Testis (tissue), 3 donors: ENCODE data around the gene SLC4A4. TPM values are rescaled to one million over a fixed set of nuclear protein-coding genes. Genes with fewer than 3 reads are reported as not detected.

Experiments used
- DNase-seq: peaks from one replicate; pipeline ENCODE4 v3.0.0-alpha.2; 2019
- H3K27ac ChIP-seq, 2 donors: fragments of 200-600 bp; sonication (generic); one replicate each; pipeline ENCODE4 v1.5.1; 2019
- H3K27me3 ChIP-seq: fragments of 200-600 bp; sonication (generic); one replicate; pipeline ENCODE4 v1.5.1; 2019
- H3K36me3 ChIP-seq: fragments of 200-600 bp; sonication (generic); one replicate; pipeline ENCODE4 v1.5.1; 2017; ENCODE audit warnings: low read depth; ENCODE audit errors: missing control alignments
- H3K4me1 ChIP-seq: fragments of 200-600 bp; sonication (generic); one replicate; pipeline ENCODE4 v1.5.1; 2019
- H3K4me3 ChIP-seq, 2 donors: fragments of 200-600 bp; sonication (generic); one replicate each; pipeline ENCODE4 v1.5.1; 2017 to 2019
- H3K9me3 ChIP-seq: fragments of 200-600 bp; sonication (generic); one replicate; pipeline ENCODE4 v1.5.1; 2017
- POLR2A ChIP-seq: fragments of 450-650 bp; IDR thresholded peaks from one replicate; pipeline ENCODE4 v1.6.1; 2017; ENCODE audit warnings: antibody characterized with exemption, mild to moderate bottlenecking, moderate library complexity
- WGBS, 2 donors: methylation state at CpG; one replicate each; pipeline ENCODE4 v1.1.5; 2018; 5-methylcytosine and 5-hydroxymethylcytosine counted together
- intact Hi-C: fragments of 100-400 bp; cut with DNase I; formaldehyde crosslinking; loops from one replicate; pipeline ENCODE4 v1.15.1; 2023; ENCODE audit warnings: low total_unique reads
- polyA plus RNA-seq: library from polyadenylated mRNA; stranded (reverse); fragments of 350-450 nt; fragmentation: Illumina TruSeq; extraction: RNeasy Lipid Tissue Mini Kit (QIAGEN cat#74804); gene quantifications from one replicate; pipeline ENCODE4 v1.2.3, GENCODE V29; 2014; ENCODE audit warnings: low read depth, low replicate concordance; ENCODE audit not compliant: insufficient read depth
- total RNA-seq, 2 donors: library from RNA; depleted of rRNA; stranded (reverse); fragments of >200 nt; gene quantifications; one replicate each; pipeline ENCODE4 v1.2.3, GENCODE V29; 2016
- TF ChIP-seq, protein P1 (sequence below), 3 experiments: fragments of 450-650 bp in 2 of 3; fragments of 200-600 bp in 1 of 3; sonication (generic) in 1 of 3; IDR thresholded peaks; one replicate each; pipeline ENCODE4 v1.5.1; 2016 to 2019; ENCODE audit warnings: antibody characterized with exemption in 3 of 3, mild to moderate bottlenecking in 2 of 3, moderate library complexity in 1 of 3

SLC4A4 gene
- total and polyA plus RNA-seq, 3 donors from 2014 or later: 1.7 to 2.9 (median 2.2) TPM

GRCh38 chr4:71592793-71593192 is 254.0 kb downstream of the SLC4A4 start:
- H3K36me3 ChIP-seq: no peaks in the 10 kb centered on the region
- WGBS, 2 donors: 36% methylated on average over 1 of the region's 1 CpG
- TF ChIP-seq POLR2A: no peak
- TF ChIP-seq, protein P1, sequence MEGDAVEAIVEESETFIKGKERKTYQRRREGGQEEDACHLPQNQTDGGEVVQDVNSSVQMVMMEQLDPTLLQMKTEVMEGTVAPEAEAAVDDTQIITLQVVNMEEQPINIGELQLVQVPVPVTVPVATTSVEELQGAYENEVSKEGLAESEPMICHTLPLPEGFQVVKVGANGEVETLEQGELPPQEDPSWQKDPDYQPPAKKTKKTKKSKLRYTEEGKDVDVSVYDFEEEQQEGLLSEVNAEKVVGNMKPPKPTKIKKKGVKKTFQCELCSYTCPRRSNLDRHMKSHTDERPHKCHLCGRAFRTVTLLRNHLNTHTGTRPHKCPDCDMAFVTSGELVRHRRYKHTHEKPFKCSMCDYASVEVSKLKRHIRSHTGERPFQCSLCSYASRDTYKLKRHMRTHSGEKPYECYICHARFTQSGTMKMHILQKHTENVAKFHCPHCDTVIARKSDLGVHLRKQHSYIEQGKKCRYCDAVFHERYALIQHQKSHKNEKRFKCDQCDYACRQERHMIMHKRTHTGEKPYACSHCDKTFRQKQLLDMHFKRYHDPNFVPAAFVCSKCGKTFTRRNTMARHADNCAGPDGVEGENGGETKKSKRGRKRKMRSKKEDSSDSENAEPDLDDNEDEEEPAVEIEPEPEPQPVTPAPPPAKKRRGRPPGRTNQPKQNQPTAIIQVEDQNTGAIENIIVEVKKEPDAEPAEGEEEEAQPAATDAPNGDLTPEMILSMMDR (IDR thresholded peaks at IDR 0.05): no peak
- no peaks in the 10 kb centered on the region for H3K4me1 ChIP-seq
- no peak overlapping the region for H3K4me3 ChIP-seq
- H3K27ac ChIP-seq: no peak overlapping the region
- no peaks in the 10 kb centered on the region for H3K27me3 ChIP-seq
- intact Hi-C loops: no loop called here
- no peaks in the 10 kb centered on the region for H3K9me3 ChIP-seq
- DNase-seq: no peak

- Histone ChIP-seq H3K27me3 (no peaks in the 10 kb centered on the region), H3K27ac (no peak overlapping the region), H3K36me3 (no peaks in the 10 kb centered on the region), H3K9me3 (no peaks in the 10 kb centered on the region), H3K4me1 (no peaks in the 10 kb centered on the region), H3K4me3 (no peak overlapping the region)
- DNase-seq: no peak
- intact Hi-C loops: no loop called here
- no peak for TF ChIP-seq POLR2A
- TF ChIP-seq, protein P1 (IDR thresholded peaks at IDR 0.05): no peak
These were observed 254.5 kb downstream of the SLC4A4 start for GRCh38 chr4:71593311-71593710.

GRCh38 chr4:71595576-71596108 is 256.8 kb downstream of the SLC4A4 start:
- H3K27ac ChIP-seq: no peak overlapping the region
- no peaks in the 10 kb centered on the region for H3K36me3 ChIP-seq
- H3K4me1 ChIP-seq: no peaks in the 10 kb centered on the region
- TF ChIP-seq, protein P1 (IDR thresholded peaks at IDR 0.05): no peak
- no peak for TF ChIP-seq POLR2A
- no peak overlapping the region for H3K4me3 ChIP-seq
- H3K27me3 ChIP-seq: no peaks in the 10 kb centered on the region
- H3K9me3 ChIP-seq: no peaks in the 10 kb centered on the region
- DNase-seq: no peak
- intact Hi-C loops: no loop called here
- WGBS, 2 donors: 33 to 40% methylated on average over 2 of the region's 2 CpGs

DNA sequence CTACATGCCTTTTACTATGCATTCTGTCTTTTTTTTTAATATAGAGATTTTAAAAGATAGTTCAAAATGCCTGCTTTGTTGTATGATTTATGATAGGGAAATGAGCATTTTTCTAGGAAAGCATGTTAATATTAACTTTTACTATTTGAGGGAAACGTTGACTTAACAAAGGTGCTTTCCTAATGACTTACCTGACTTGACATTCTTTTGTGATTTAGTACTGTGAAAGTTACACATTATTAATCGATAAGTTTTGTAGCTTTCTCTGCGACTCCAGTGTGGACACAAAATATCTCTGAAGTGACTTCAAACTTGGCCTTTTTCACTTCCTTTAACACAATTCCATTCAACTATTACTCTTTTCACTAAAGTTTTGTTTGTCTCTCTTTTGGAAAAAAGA is 260.8 kb downstream of the SLC4A4 start:
- intact Hi-C loops: no loop called here
- no peaks in the 10 kb centered on the region for H3K9me3 ChIP-seq
- TF ChIP-seq, protein P1 (IDR thresholded peaks at IDR 0.05): no peak
- TF ChIP-seq POLR2A: no peak
- no peak for DNase-seq
- H3K4me1 ChIP-seq: no peaks in the 10 kb centered on the region
- no peak overlapping the region for H3K4me3 ChIP-seq
- H3K36me3 ChIP-seq: no peaks in the 10 kb centered on the region
- no peak overlapping the region for H3K27ac ChIP-seq
- H3K27me3 ChIP-seq: no peaks in the 10 kb centered on the region
- 79 to 88% methylated on average over 3 of the region's 3 CpGs for WGBS, 2 donors

- no peaks in the 10 kb centered on the region for H3K27me3 ChIP-seq
- no peaks in the 10 kb centered on the region for H3K4me1 ChIP-seq
- WGBS, 2 donors: 87 to 94% methylated on average over 6 of the region's 6 CpGs
- H3K4me3 ChIP-seq: no peak overlapping the region
- H3K27ac ChIP-seq: no peak overlapping the region
- no peak for DNase-seq
- intact Hi-C loops: no loop called here
- H3K9me3 ChIP-seq: no peaks in the 10 kb centered on the region
- TF ChIP-seq POLR2A: no peak
- TF ChIP-seq, protein P1 (IDR thresholded peaks at IDR 0.05): no peak
- H3K36me3 ChIP-seq: no peaks in the 10 kb centered on the region
These were observed 263.6 kb downstream of the SLC4A4 start for GRCh38 chr4:71602289-71602900.
